ENCODE data around the gene DNAH6.

GRCh38 chr2:84539729-84540128 lies 23.4 kb downstream of the DNAH6 start:
- no peak for TF ChIP-seq CTCF (optimal IDR thresholded peaks at IDR 0.05 in 1 of 3, IDR thresholded peaks at IDR 0.05 in 1 of 3, conservative IDR thresholded peaks at IDR 0.05 in 1 of 3; ENCODE audit: extremely low read depth in 1 of 3, insufficient read depth in 2 of 3, low read length in 3 of 3)
- no peak for TF ChIP-seq EZH2 (IDR thresholded peaks at IDR 0.05; ENCODE audit: low read length)
